H1 (cell line): ENCODE results near the gene MAML3. TPM values are rescaled to one million over a fixed set of nuclear protein-coding genes. Genes with fewer than 3 reads are reported as not detected.

Experiments used
- CTCF ChIA-PET: fragments of 300-600 bp; sonication (Branson Sonifier 250); formaldehyde crosslinking; loops from one replicate; lab custom pipeline; 2021; ENCODE audit not compliant: partially characterized antibody; lab: Charles Lee
- POLR2A ChIA-PET: fragments of 300-600 bp; sonication (Branson Sonifier 250); formaldehyde crosslinking; loops from one replicate; lab custom pipeline; 2021; ENCODE audit warnings: inconsistent platforms; ENCODE audit not compliant: partially characterized antibody; lab: Charles Lee
- DNase-seq, 2 experiments: peaks; one replicate each; pipeline versions ENCODE4 v3.0.0 to v3.0.0-alpha.2; 2010 to 2022; ENCODE audit warnings: low spot score in 2 of 2, low read depth in 1 of 2, mixed read lengths in 1 of 2
- FAIRE-seq: peaks from 2 replicates; lab custom pipeline; 2011; peaks lifted over from hg19 to GRCh38; lab: Jason Lieb, UNC
- H2AFZ ChIP-seq: 2 replicates; pipeline ENCODE4 v1.8.1; 2012; ENCODE audit warnings: low read length, inconsistent platforms
- H2AK5ac ChIP-seq: 2 replicates; pipeline ENCODE4 v1.6.1; 2013; ENCODE audit warnings: low read depth, low read length
- H2BK120ac ChIP-seq: replicated peaks from 2 replicates; pipeline ENCODE3; 2013; ENCODE audit warnings: low read depth, low read length, inconsistent platforms
- H2BK12ac ChIP-seq: 2 replicates; pipeline ENCODE4 v1.6.1; 2013; ENCODE audit warnings: low read depth, low read length
- H2BK15ac ChIP-seq: 2 replicates; pipeline ENCODE4 v1.6.1; 2013; ENCODE audit warnings: low read length
- H2BK20ac ChIP-seq: 2 replicates; pipeline ENCODE4 v1.6.1; 2013; ENCODE audit warnings: low read length
- H2BK5ac ChIP-seq: 2 replicates; pipeline ENCODE4 v1.6.1; 2013; ENCODE audit warnings: low read depth, low read length
- H3K14ac ChIP-seq: 2 replicates; pipeline ENCODE4 v1.6.1; 2013; ENCODE audit warnings: inconsistent platforms; ENCODE audit not compliant: insufficient read length
- H3K18ac ChIP-seq: 2 replicates; pipeline ENCODE4 v1.6.1; 2013; ENCODE audit warnings: low read length; ENCODE audit errors: extremely low read depth
- H3K23ac ChIP-seq: 2 replicates; pipeline ENCODE4 v1.6.1; 2013; ENCODE audit warnings: inconsistent platforms; ENCODE audit not compliant: insufficient read length
- H3K23me2 ChIP-seq: 2 replicates; pipeline ENCODE4 v1.6.1; 2013; ENCODE audit warnings: low read depth, low read length
- H3K27ac ChIP-seq: 2 replicates; pipeline ENCODE4 v1.6.1; 2011; ENCODE audit warnings: low read depth, low read length, inconsistent platforms
- H3K27me3 ChIP-seq, 4 experiments: replicated peaks in 1 of 4; 1 replicate in 1 of 4; 2 replicates in 3 of 4; pipeline versions ENCODE4 v1.6.1 to v1.8.1; 2011 to 2013; ENCODE audit warnings: low read length in 3 of 4, mild to moderate bottlenecking in 3 of 4, inconsistent platforms in 2 of 4, mixed read lengths in 2 of 4, moderate library complexity in 1 of 4; ENCODE audit not compliant: control insufficient read depth in 3 of 4, insufficient read depth in 3 of 4; ENCODE audit errors: extremely low read depth in 1 of 4
- H3K36me3 ChIP-seq, 4 experiments: 2 replicates each; pipeline versions ENCODE4 v1.6.1 to v1.8.1; 2011 to 2013; ENCODE audit warnings: mild to moderate bottlenecking in 4 of 4, low read length in 3 of 4, moderate library complexity in 2 of 4, control low read depth in 1 of 4, inconsistent platforms in 1 of 4; ENCODE audit not compliant: insufficient read depth in 4 of 4, control insufficient read depth in 2 of 4
- H3K4ac ChIP-seq: replicated peaks from 2 replicates; pipeline ENCODE3; 2013; ENCODE audit warnings: low read length, low read depth, mixed read lengths, inconsistent platforms; ENCODE audit not compliant: insufficient read length
- H3K4me1 ChIP-seq, 4 experiments: replicated peaks in 1 of 4; 1 replicate in 1 of 4; 2 replicates in 3 of 4; pipeline versions ENCODE4 v1.6.1 to v1.8.1; 2011 to 2013; ENCODE audit warnings: low read length in 3 of 4, inconsistent platforms in 2 of 4, mixed read lengths in 1 of 4; ENCODE audit not compliant: insufficient read depth in 4 of 4, control insufficient read depth in 3 of 4
- H3K4me2 ChIP-seq, 2 experiments: 2 replicates each; pipeline versions ENCODE4 v1.6.1 to v1.8.1; 2011 to 2013; ENCODE audit warnings: low read depth in 2 of 2, low read length in 2 of 2, control low read depth in 1 of 2, inconsistent platforms in 1 of 2, mild to moderate bottlenecking in 1 of 2; ENCODE audit not compliant: insufficient read depth in 1 of 2
- H3K4me3 ChIP-seq, 4 experiments: fragments of 200-600, 300-600 bp in 1 of 4; sonication (generic), shearing (Covaris generic), sonication (Bioruptor Twin) in 1 of 4; 2 replicates each; pipeline versions ENCODE4 v1.5.1 to v1.8.1; 2011 to 2016; ENCODE audit warnings: low read length in 4 of 4, low read depth in 3 of 4, control low read depth in 2 of 4, inconsistent platforms in 2 of 4, mild to moderate bottlenecking in 2 of 4, mixed read lengths in 1 of 4, moderate library complexity in 1 of 4; ENCODE audit not compliant: insufficient read depth in 2 of 4; ENCODE audit errors: extremely low read depth in 1 of 4
- H3K56ac ChIP-seq: replicated peaks from 2 replicates; pipeline ENCODE3; 2013; ENCODE audit warnings: low read depth, mild to moderate bottlenecking, mixed read lengths, low read length, inconsistent platforms; ENCODE audit not compliant: insufficient read length
- H3K79me1 ChIP-seq: 2 replicates; pipeline ENCODE4 v1.6.1; 2013; ENCODE audit warnings: low read depth, low read length, control low read depth
- H3K79me2 ChIP-seq, 2 experiments: 2 replicates each; pipeline versions ENCODE4 v1.6.1 to v1.8.1; 2012 to 2013; ENCODE audit warnings: low read length in 2 of 2, mild to moderate bottlenecking in 2 of 2, inconsistent platforms in 1 of 2; ENCODE audit not compliant: insufficient read depth in 2 of 2, control insufficient read depth in 1 of 2
- H3K9ac ChIP-seq, 4 experiments: replicated peaks in 1 of 4; 1 replicate in 1 of 4; 2 replicates in 3 of 4; pipeline versions ENCODE4 v1.6.1 to v1.8.1; 2011 to 2013; ENCODE audit warnings: low read depth in 3 of 4, low read length in 3 of 4, control low read depth in 2 of 4, mild to moderate bottlenecking in 2 of 4, moderate library complexity in 2 of 4, inconsistent platforms in 1 of 4; ENCODE audit errors: extremely low read depth in 1 of 4
- H3K9me3 ChIP-seq, 2 experiments: 2 replicates each; pipeline versions ENCODE4 v1.6.1 to v1.8.1; 2012 to 2013; ENCODE audit warnings: mild to moderate bottlenecking in 2 of 2, moderate library complexity in 2 of 2, control low read depth in 1 of 2, inconsistent platforms in 1 of 2, low read depth in 1 of 2, low read length in 1 of 2, mixed read lengths in 1 of 2; ENCODE audit not compliant: insufficient read depth in 2 of 2
- H4K20me1 ChIP-seq, 2 experiments: replicated peaks in 1 of 2; 2 replicates each; pipeline versions ENCODE3 to v1.8.1; 2011 to 2013; ENCODE audit warnings: inconsistent platforms in 2 of 2, low read length in 2 of 2, mild to moderate bottlenecking in 1 of 2; ENCODE audit not compliant: insufficient read depth in 2 of 2, control insufficient read depth in 1 of 2
- H4K5ac ChIP-seq: 2 replicates; pipeline ENCODE4 v1.6.1; 2013; ENCODE audit warnings: low read length, low read depth, mixed read lengths, inconsistent platforms; ENCODE audit not compliant: insufficient read length
- H4K8ac ChIP-seq: 2 replicates; pipeline ENCODE4 v1.8.0; 2013; ENCODE audit warnings: mild to moderate bottlenecking, moderate library complexity, low read length, inconsistent platforms; ENCODE audit not compliant: insufficient read depth; ENCODE audit errors: extremely low read depth
- H4K91ac ChIP-seq: replicated peaks from 2 replicates; pipeline ENCODE3; 2013; ENCODE audit warnings: low read length, mixed read lengths, inconsistent platforms; ENCODE audit not compliant: insufficient read length
- ATF2 ChIP-seq: IDR thresholded peaks from 2 replicates; pipeline ENCODE4 v1.6.1; 2012; ENCODE audit warnings: low read length, inconsistent platforms
- BCL11A ChIP-seq, 2 experiments: IDR thresholded peaks; one replicate each; pipeline ENCODE4 v1.6.1; 2011; ENCODE audit warnings: low read depth in 2 of 2, low read length in 2 of 2, mild to moderate bottlenecking in 2 of 2
- GABPA ChIP-seq: IDR thresholded peaks from 2 replicates; pipeline ENCODE4 v1.6.1; 2011; ENCODE audit warnings: mild to moderate bottlenecking, low read length, moderate library complexity, borderline replicate concordance; ENCODE audit not compliant: insufficient read depth
- HDAC2 ChIP-seq, 2 experiments: fragments of 300-600 bp in 1 of 2; sonication (generic) in 1 of 2; IDR thresholded peaks; 2 replicates each; pipeline ENCODE4 v1.6.1; 2011 to 2012; ENCODE audit warnings: low read depth in 2 of 2, low read length in 2 of 2, mild to moderate bottlenecking in 2 of 2, moderate library complexity in 2 of 2, borderline replicate concordance in 1 of 2, inconsistent platforms in 1 of 2
- KDM1A ChIP-seq: fragments of 200-600, 300-600 bp; sonication (generic); IDR thresholded peaks from 2 replicates; pipeline ENCODE4 v1.7.1; 2016; ENCODE audit warnings: mild to moderate bottlenecking, low read length, borderline replicate concordance
- NRF1 ChIP-seq: IDR thresholded peaks from 2 replicates; pipeline ENCODE4 v1.6.1; 2011; ENCODE audit warnings: mild to moderate bottlenecking, low read depth, low read length, improper control_type of control experiment
- POLR2A ChIP-seq, 2 experiments: IDR thresholded peaks; 1 replicate in 1 of 2; 2 replicates in 1 of 2; pipeline ENCODE4 v1.6.1; 2011; ENCODE audit warnings: low read depth in 2 of 2, low read length in 2 of 2, mild to moderate bottlenecking in 2 of 2; ENCODE audit errors: control extremely low read depth in 1 of 2
- RBBP5 ChIP-seq: IDR thresholded peaks from 2 replicates; pipeline ENCODE4 v1.7.1; 2012; ENCODE audit warnings: low read depth, mild to moderate bottlenecking, inconsistent platforms, low read length, moderate library complexity, borderline replicate concordance
- SUZ12 ChIP-seq: fragments of 200-600 bp; sonication (generic); IDR thresholded peaks from 2 replicates; pipeline ENCODE4 v1.6.1; 2012; ENCODE audit warnings: mild to moderate bottlenecking, inconsistent platforms, low read length, moderate library complexity, mixed read lengths
- TEAD4 ChIP-seq: IDR thresholded peaks from 2 replicates; pipeline ENCODE4 v1.6.1; 2012; ENCODE audit warnings: low read depth, low read length, inconsistent platforms, mixed read lengths
- YY1 ChIP-seq: IDR thresholded peaks from 2 replicates; pipeline ENCODE4 v1.6.1; 2011; ENCODE audit warnings: low read depth, mild to moderate bottlenecking, low read length
- WGBS, 2 experiments: shearing (Covaris generic) in 1 of 2; methylation state at CpG; one replicate each; pipeline versions ENCODE4 v1.1.6 to v1.1.7; 2013 to 2015; ENCODE audit warnings: low lambda C conversion rate in 2 of 2, mixed read lengths in 2 of 2, inconsistent platforms in 1 of 2, low coverage in 1 of 2, missing lambda C conversion rate in 1 of 2; ENCODE audit not compliant: insufficient replicate concordance in 2 of 2, insufficient coverage in 1 of 2, insufficient read length in 1 of 2; ENCODE audit errors: extremely low coverage in 1 of 2, missing lambda C conversion rate in 1 of 2; 5-methylcytosine and 5-hydroxymethylcytosine counted together
- polyA plus RNA-seq, 7 experiments: library from polyadenylated mRNA; depleted of rRNA in 3 of 7; stranded (reverse) in 5 of 7; unstranded in 2 of 7; fragments of >200 nt in 5 of 7; fragments of 200-250 nt in 2 of 7; gene quantifications; 1 replicate in 5 of 7; 2 replicates in 1 of 7; 4 replicates in 1 of 7; pipeline versions ENCODE4 v1.2.1 to v1.2.3, GENCODE V29; 2011 to 2013; ENCODE audit warnings: missing spikeins in 2 of 7, mixed read lengths in 2 of 7
- total RNA-seq: library from RNA; stranded (reverse); fragmentation: NEBNext Ultra II Directional; extraction: Animal tissue kit (Norgen Biotek cat#: 25700); gene quantifications from 2 replicates; pipeline ENCODE4 v1.2.1, GENCODE V29; 2021
- TF ChIP-seq, protein P1 (sequence below): IDR thresholded peaks from 2 replicates; pipeline ENCODE4 v1.6.1; 2012; ENCODE audit warnings: inconsistent platforms

MAML3 gene
- total and polyA plus RNA-seq, 2 of the 8 experiments (the other 6 are each of a cell fraction or from before 2014, with no cell fraction given) = 2.1 to 5.7 TPM

- no peaks in the 10 kb centered on the region for H4K20me1 ChIP-seq
- POLR2A ChIA-PET = no interaction called here
- H3K9ac ChIP-seq = no peak overlapping the region
- TF ChIP-seq SUZ12 (no peak), RBBP5 (no peak), HDAC2 (IDR thresholded peaks at IDR 0.05; ENCODE audit: borderline replicate concordance in 1 of 2, low read depth in 2 of 2, low read length in 2 of 2) (no peak), ATF2 (no peak), YY1 (no peak), KDM1A (no peak), TEAD4 (no peak), POLR2A (IDR thresholded peaks at IDR 0.05; ENCODE audit: control extremely low read depth in 1 of 2, low read depth in 2 of 2, low read length in 2 of 2) (no peak), NRF1 (no peak), BCL11A (IDR thresholded peaks at IDR 0.05; ENCODE audit: low read depth in 2 of 2, low read length in 2 of 2) (no peak), GABPA (no peak)
- TF ChIP-seq, protein P1, sequence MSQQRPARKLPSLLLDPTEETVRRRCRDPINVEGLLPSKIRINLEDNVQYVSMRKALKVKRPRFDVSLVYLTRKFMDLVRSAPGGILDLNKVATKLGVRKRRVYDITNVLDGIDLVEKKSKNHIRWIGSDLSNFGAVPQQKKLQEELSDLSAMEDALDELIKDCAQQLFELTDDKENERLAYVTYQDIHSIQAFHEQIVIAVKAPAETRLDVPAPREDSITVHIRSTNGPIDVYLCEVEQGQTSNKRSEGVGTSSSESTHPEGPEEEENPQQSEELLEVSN = no peak
Measured at GRCh38 chr4:140053185-140053584, 100.8 kb downstream of the MAML3 start.

More at GRCh38 chr4:140053185-140053584, 100.8 kb downstream of the MAML3 start:
- H2BK20ac ChIP-seq = no peak overlapping the region
- no peaks in the 10 kb centered on the region; the same call in 1 of the 2 replicates for H3K23me2 ChIP-seq
- H3K14ac ChIP-seq = no peak overlapping the region
- no peak overlapping the region for H3K18ac ChIP-seq
- no peak overlapping the region for H2BK120ac ChIP-seq
- peak; percentile 19 for FAIRE-seq
- H3K79me2 ChIP-seq = no peaks in the 10 kb centered on the region
- no peak overlapping the region for H3K23ac ChIP-seq
- H4K5ac ChIP-seq = no peak overlapping the region
- no peak for DNase-seq
- no peaks in the 10 kb centered on the region for H3K9me3 ChIP-seq
- no peak overlapping the region for H3K4me2 ChIP-seq
- H2BK5ac ChIP-seq = no peak overlapping the region
- H4K91ac ChIP-seq = no peak overlapping the region
- H4K8ac ChIP-seq = no peak overlapping the region
- no peak overlapping the region for H2AK5ac ChIP-seq
- H3K4me1 ChIP-seq = peaks cover 0 to 18% (median 6%) of the 10 kb centered on the region in 4 experiments; a peak in 4 of 7 replicates
- CTCF ChIA-PET = interaction anchor here (1.1 to 4.6 kb wide), 14 partner anchors 23 to 319 kb away, joined by 3 to 37 read pairs (median 6); no protein-coding TSS in a partner anchor
- 0 out of 2 replicates have a peak overlapping the region, but pooled peaks have one; percentile 20 for H2BK12ac ChIP-seq
- H3K4me3 ChIP-seq = no peak overlapping the region
- H3K4ac ChIP-seq = no peak overlapping the region
- WGBS, 2 experiments = 79% methylated on average over 4 of the region's 4 CpGs; no CpG with 5 or more reads in 1 of the 2 experiments
- H3K27me3 ChIP-seq = no peaks in the 10 kb centered on the region
- H3K27ac ChIP-seq = no peak overlapping the region
- H3K56ac ChIP-seq = no peak overlapping the region
- no peaks in the 10 kb centered on the region for H3K79me1 ChIP-seq
- no peaks in the 10 kb centered on the region for H3K36me3 ChIP-seq
- no peak overlapping the region for H2AFZ ChIP-seq
- no peak overlapping the region for H2BK15ac ChIP-seq
